GM12891 (cell line): Measurements from ENCODE around the gene FAM229A.

ENCODE experiments used
- DNase-seq: peaks from one replicate; pipeline ENCODE4 v3.0.0; 2011; ENCODE audit warnings: low spot score; ENCODE audit not compliant: insufficient read length
- FAIRE-seq: peaks from 2 replicates; lab custom pipeline; 2011; peaks lifted over from hg19 to GRCh38; lab: Jason Lieb, UNC
- PAX5 ChIP-seq: IDR thresholded peaks from 2 replicates; pipeline ENCODE4 v1.6.1; 2011; ENCODE audit warnings: low read length, moderate library complexity, mild to moderate bottlenecking; ENCODE audit not compliant: insufficient read depth, severe bottlenecking
- POLR2A ChIP-seq: IDR thresholded peaks from 2 replicates; pipeline ENCODE4 v1.6.1; 2011; ENCODE audit warnings: low read depth, low read length, control low read depth
- POLR2AphosphoS5 ChIP-seq: IDR thresholded peaks from 2 replicates; pipeline ENCODE4 v1.6.1; 2011; ENCODE audit warnings: low read depth, low read length, control low read depth
- POU2F2 ChIP-seq: IDR thresholded peaks from 2 replicates; pipeline ENCODE4 v1.6.1; 2011; ENCODE audit warnings: low read depth, mild to moderate bottlenecking, control low read depth, low read length, moderate library complexity
- SPI1 ChIP-seq: IDR thresholded peaks from 2 replicates; pipeline ENCODE4 v1.6.1; 2011; ENCODE audit warnings: low read depth, low read length, control low read depth
- TAF1 ChIP-seq: IDR thresholded peaks from 2 replicates; pipeline ENCODE4 v1.6.1; 2011; ENCODE audit warnings: low read depth, low read length, control low read depth

Gene FAM229A

GRCh38 chr1:32394890-32395432, 32.7 kb upstream of the FAM229A start:
- FAIRE-seq = no peak
- DNase-seq = no peak
- TF ChIP-seq TAF1 = no peak
- no peak for TF ChIP-seq PAX5
- no peak for TF ChIP-seq POU2F2
- no peak for TF ChIP-seq POLR2AphosphoS5
- TF ChIP-seq POLR2A = no peak
- no peak for TF ChIP-seq SPI1

- TF ChIP-seq POU2F2 (no peak), POLR2AphosphoS5 (peak; percentile 79; the same call in 1 of the 2 replicates), TAF1 (peak; percentile 74), PAX5 (no peak), POLR2A (peak; percentile 73), SPI1 (no peak)
- FAIRE-seq = peak; percentile 98
Observed at GRCh38 chr1:32394141-32394889, 32.0 kb upstream of the FAM229A start, which contains the start of gene BSDC1. Gene BSDC1 (minus strand): TSS chr1:32394441. CDS start chr1:32394414, 27 bp downstream.

GRCh38 chr1:32393832-32394140, 31.5 kb upstream of the FAM229A start:
- no peak for TF ChIP-seq POLR2A
- TF ChIP-seq SPI1 = no peak
- TF ChIP-seq POLR2AphosphoS5 = no peak
- TF ChIP-seq POU2F2 = no peak
- TF ChIP-seq TAF1 = no peak
- TF ChIP-seq PAX5 = no peak
- FAIRE-seq (no peak), DNase-seq (no peak)

More at GRCh38 chr1:32394141-32394889, 32.0 kb upstream of the FAM229A start, which contains the start of gene BSDC1:
- peak; percentile 88 for DNase-seq

GRCh38 chr1:32393136-32393535, 30.9 kb upstream of the FAM229A start:
- DNase-seq (no peak), FAIRE-seq (no peak)
- TF ChIP-seq POLR2A = no peak
- TF ChIP-seq PAX5 = no peak
- TF ChIP-seq POLR2AphosphoS5 = no peak
- no peak for TF ChIP-seq POU2F2
- no peak for TF ChIP-seq TAF1
- no peak for TF ChIP-seq SPI1

- FAIRE-seq (no peak), DNase-seq (no peak)
- TF ChIP-seq SPI1 (no peak), POLR2A (no peak), POLR2AphosphoS5 (no peak), PAX5 (no peak), TAF1 (no peak), POU2F2 (no peak)
Observed at GRCh38 chr1:32392325-32392724, 30.0 kb upstream of the FAM229A start.

- no peak for FAIRE-seq
- TF ChIP-seq PAX5 = no peak
- TF ChIP-seq POLR2A = no peak
- no peak for TF ChIP-seq TAF1
- no peak for TF ChIP-seq POLR2AphosphoS5
- TF ChIP-seq SPI1 = no peak
- no peak for TF ChIP-seq POU2F2
- DNase-seq = no peak
Observed at GRCh38 chr1:32390904-32391870, 28.9 kb upstream of the FAM229A start.

- no peak for TF ChIP-seq POLR2A
- no peak for TF ChIP-seq POLR2AphosphoS5
- TF ChIP-seq TAF1 = no peak
- TF ChIP-seq PAX5 = no peak
- TF ChIP-seq POU2F2 = no peak
- no peak for TF ChIP-seq SPI1
- DNase-seq = no peak
- no peak for FAIRE-seq
Observed at GRCh38 chr1:32388641-32389040, 26.4 kb upstream of the FAM229A start.

- TF ChIP-seq POU2F2 (no peak), POLR2A (no peak)
- no peak for DNase-seq
- no peak for FAIRE-seq
Observed at GRCh38 chr1:32386676-32387392, 24.5 kb upstream of the FAM229A start.

GRCh38 chr1:32380057-32380456, 17.8 kb upstream of the FAM229A start:
- DNase-seq (no peak), FAIRE-seq (no peak)
- TF ChIP-seq POU2F2 (no peak), PAX5 (no peak), POLR2AphosphoS5 (no peak), POLR2A (no peak), TAF1 (no peak), SPI1 (no peak)
